HL-60/S4 treated with phorbol 12-myristate 13-acetate at 8.2 ng/mL for 4 days and 3 days (cell line): ENCODE results near the gene ISYNA1.

Source experiments
- in situ Hi-C: fragments of 300-500 bp; cut with MboI; formaldehyde crosslinking; loops from 2 replicates; pipeline ENCODE4 v1.15.0; 2022; ENCODE audit warnings: low sequenced_read_pairs

Gene ISYNA1

GRCh38 chr19:18446145-18446810, 8.3 kb upstream of the ISYNA1 start:
- in situ Hi-C loops, result no loop called here

GRCh38 chr19:18445262-18445948, 7.5 kb upstream of the ISYNA1 start:
- in situ Hi-C loops, result no loop called here

GRCh38 chr19:18444513-18444912, 6.6 kb upstream of the ISYNA1 start:
- in situ Hi-C loops, result no loop called here

- in situ Hi-C loops, result no loop called here
These were observed 5.9 kb upstream of the ISYNA1 start for GRCh38 chr19:18443831-18444230.

- in situ Hi-C loops, result no loop called here
These were observed 5.5 kb upstream of the ISYNA1 start for GRCh38 chr19:18443406-18443805.

GRCh38 chr19:18442941-18443340, 5.0 kb upstream of the ISYNA1 start:
- in situ Hi-C loops, result no loop called here

GRCh38 chr19:18441804-18442788, 4.2 kb upstream of the ISYNA1 start:
- in situ Hi-C loops, result no loop called here

GRCh38 chr19:18440936-18441803, 3.2 kb upstream of the ISYNA1 start:
- in situ Hi-C loops, result no loop called here

- in situ Hi-C loops, result no loop called here
These were observed 2.5 kb upstream of the ISYNA1 start for GRCh38 chr19:18440415-18440877.

- in situ Hi-C loops, result no loop called here
These were observed 1.9 kb upstream of the ISYNA1 start for GRCh38 chr19:18439910-18440237.

- in situ Hi-C loops, result no loop called here
These were observed 1.3 kb upstream of the ISYNA1 start for GRCh38 chr19:18439025-18439909.

- in situ Hi-C loops, result no loop called here
These were observed 545 bp upstream of the ISYNA1 start for GRCh38 chr19:18438331-18439024.

GRCh38 chr19:18436671-18437490, 1.1 kb downstream of the ISYNA1 start:
- in situ Hi-C loops, result no loop called here

GRCh38 chr19:18435842-18436670, 1.9 kb downstream of the ISYNA1 start:
- in situ Hi-C loops, result no loop called here

GRCh38 chr19:18435178-18435841, 2.6 kb downstream of the ISYNA1 start:
- in situ Hi-C loops, result no loop called here

GRCh38 chr19:18434411-18435175, 3.3 kb downstream of the ISYNA1 start:
- in situ Hi-C loops, result no loop called here
